ENCODE data around the gene TRABD2B. TPM values are rescaled to one million over a fixed set of nuclear protein-coding genes. Genes with fewer than 3 reads are reported as not detected.

The TRABD2B gene
- total and polyA plus RNA-seq, 4 donors: 0.28 to 2.6 (median 1.3) TPM

- DNase-seq (ENCODE audit: low spot score): no peak
- H3K9ac ChIP-seq (ENCODE audit: low read depth in 1 of 2, low read length in 2 of 2): no peak overlapping the region
- no peak overlapping the region for H3K4me3 ChIP-seq (ENCODE audit: low read depth in 1 of 3, low read length in 3 of 3)
- no peak for TF ChIP-seq REST (IDR thresholded peaks at IDR 0.05)
- no peak for TF ChIP-seq HNF4A (conservative IDR thresholded peaks at IDR 0.05)
- TF ChIP-seq SP1 (IDR thresholded peaks at IDR 0.05): no peak
- no peak for TF ChIP-seq FOXA2 (IDR thresholded peaks at IDR 0.05)
- TF ChIP-seq NR2F2 (IDR thresholded peaks at IDR 0.05): no peak
- no peak for TF ChIP-seq ATF3 (IDR thresholded peaks at IDR 0.05)
- no peak for TF ChIP-seq FOXA1 (IDR thresholded peaks at IDR 0.05)
- no peak for TF ChIP-seq MAX (IDR thresholded peaks at IDR 0.05)
- H3K36me3 ChIP-seq (ENCODE audit: control insufficient read depth in 4 of 4, insufficient read depth in 3 of 4, low read depth in 1 of 4, low read length in 3 of 4): no peaks in the 10 kb centered on the region
- no peaks in the 10 kb centered on the region for H3K9me3 ChIP-seq (ENCODE audit: control insufficient read depth in 4 of 4, low read length in 3 of 4)
- H3K27ac ChIP-seq (ENCODE audit: low read depth in 1 of 2, low read length in 2 of 2): no peak overlapping the region
- H3K27me3 ChIP-seq (ENCODE audit: control insufficient read depth in 4 of 4, insufficient read depth in 4 of 4, low read length in 3 of 4): no peaks in the 10 kb centered on the region
- peaks cover 0 to 6% (median 4%) of the 10 kb centered on the region in 4 donors for H3K4me1 ChIP-seq (ENCODE audit: control insufficient read depth in 4 of 4, insufficient read depth in 4 of 4, low read length in 3 of 4)
Observed at GRCh38 chr1:48035371-48036141, 38.4 kb upstream of the TRABD2B start.

GRCh38 chr1:48033495-48034045, 36.4 kb upstream of the TRABD2B start:
- Histone ChIP-seq H3K36me3 (ENCODE audit: control insufficient read depth in 4 of 4, insufficient read depth in 3 of 4, low read depth in 1 of 4, low read length in 3 of 4) (no peaks in the 10 kb centered on the region), H3K27ac (ENCODE audit: low read depth in 1 of 2, low read length in 2 of 2) (no peak overlapping the region), H3K27me3 (ENCODE audit: control insufficient read depth in 4 of 4, insufficient read depth in 4 of 4, low read length in 3 of 4) (no peaks in the 10 kb centered on the region), H3K9me3 (ENCODE audit: control insufficient read depth in 4 of 4, low read length in 3 of 4) (no peaks in the 10 kb centered on the region), H3K4me1 (ENCODE audit: control insufficient read depth in 4 of 4, insufficient read depth in 4 of 4, low read length in 3 of 4) (peaks cover 0 to 7% (median 4%) of the 10 kb centered on the region in 4 donors), H3K9ac (ENCODE audit: low read depth in 1 of 2, low read length in 2 of 2) (no peak overlapping the region), H3K4me3 (ENCODE audit: low read depth in 1 of 3, low read length in 3 of 3) (no peak overlapping the region)
- WGBS: 94% methylated on average over 10 of the region's 10 CpGs
- DNase-seq (ENCODE audit: low spot score): no peak
- TF ChIP-seq REST (IDR thresholded peaks at IDR 0.05) (no peak), JUND (IDR thresholded peaks at IDR 0.05) (no peak), ZBTB33 (IDR thresholded peaks at IDR 0.05) (no peak), ATF3 (IDR thresholded peaks at IDR 0.05) (no peak), RXRA (IDR thresholded peaks at IDR 0.05) (no peak), FOXA1 (IDR thresholded peaks at IDR 0.05) (no peak)
